Fibroblast of pulmonary artery (primary cell): ENCODE data around the gene DHCR24.

Experiments used
- DNase-seq: peaks from one replicate; pipeline ENCODE4 v3.0.0-alpha.2; 2010; ENCODE audit warnings: low read depth
- H3K4me3 ChIP-seq: replicated peaks from 2 replicates; pipeline ENCODE4 v1.5.1; 2011; ENCODE audit warnings: low read depth, mild to moderate bottlenecking, control low read depth, low read length, moderate library complexity
- CTCF ChIP-seq: IDR thresholded peaks from 2 replicates; pipeline ENCODE4 v1.5.1; 2011; ENCODE audit warnings: mild to moderate bottlenecking, control low read depth, low read length, inconsistent platforms; ENCODE audit errors: missing control alignments

The DHCR24 gene

GRCh38 chr1:54863267-54863665 is 23.7 kb downstream of the DHCR24 start:
- H3K4me3 ChIP-seq, result no peak overlapping the region
- DNase-seq, result no peak
- TF ChIP-seq CTCF, result no peak

- H3K4me3 ChIP-seq, result no peak overlapping the region
- peak; percentile 55 for DNase-seq
- no peak for TF ChIP-seq CTCF
Observed at GRCh38 chr1:54861070-54861761, 25.8 kb downstream of the DHCR24 start.

- H3K4me3 ChIP-seq, result no peak overlapping the region
- no peak for DNase-seq
- TF ChIP-seq CTCF, result no peak
Observed at GRCh38 chr1:54859700-54860391, 27.1 kb downstream of the DHCR24 start.

GRCh38 chr1:54857746-54858561 is 29.0 kb downstream of the DHCR24 start:
- peak; percentile 52 for DNase-seq
- H3K4me3 ChIP-seq, result no peak overlapping the region
- TF ChIP-seq CTCF, result no peak

GRCh38 chr1:54857141-54857540 is 29.9 kb downstream of the DHCR24 start:
- H3K4me3 ChIP-seq, result no peak overlapping the region
- no peak for TF ChIP-seq CTCF
- DNase-seq, result peak; percentile 26

GRCh38 chr1:54854381-54855020 is 32.5 kb downstream of the DHCR24 start:
- DNase-seq, result no peak
- TF ChIP-seq CTCF, result no peak
- H3K4me3 ChIP-seq, result no peak overlapping the region
